BJ (cell line): ENCODE measurements around the gene PHACTR3. TPM values are rescaled to one million over a fixed set of nuclear protein-coding genes. Genes with fewer than 3 reads are reported as not detected.

Source experiments
- CTCF ChIA-PET: fragments of 350-600 bp; formaldehyde crosslinking; extraction: SDS; loops from one replicate; lab custom pipeline; 2021; ENCODE audit warnings: antibody characterized with exemption, inconsistent platforms; lab: Yijun Ruan, JAX
- POLR2A ChIA-PET: fragments of 300-600 bp; sonication (Branson Sonifier 250); formaldehyde crosslinking; extraction: SDS; loops from one replicate; lab custom pipeline; 2021; ENCODE audit warnings: antibody characterized with exemption; lab: Charles Lee
- DNase-seq: peaks from one replicate; pipeline ENCODE4 v3.0.0-alpha.2; 2011; ENCODE audit warnings: low read depth
- H3K27me3 ChIP-seq: 2 replicates; pipeline ENCODE4 v1.6.0; 2011; ENCODE audit warnings: low read length; ENCODE audit not compliant: control insufficient read depth, insufficient read depth
- H3K36me3 ChIP-seq: 2 replicates; pipeline ENCODE4 v1.5.1; 2011; ENCODE audit warnings: low read length; ENCODE audit not compliant: control insufficient read depth, insufficient read depth
- H3K4me3 ChIP-seq: 2 replicates; pipeline ENCODE4 v1.5.1; 2011; ENCODE audit warnings: low read depth, mild to moderate bottlenecking, control low read depth, low read length
- polyA plus RNA-seq: library from polyadenylated mRNA; depleted of rRNA; stranded (reverse); fragments of >200 nt; gene quantifications from 2 replicates; pipeline ENCODE4 v1.2.3, GENCODE V29; 2011
- TF ChIP-seq, protein P1 (sequence below): IDR thresholded peaks from 2 replicates; pipeline ENCODE4 v1.5.1; 2011; ENCODE audit warnings: low read depth, mild to moderate bottlenecking, control low read depth, inconsistent platforms, low read length, moderate library complexity; ENCODE audit not compliant: insufficient read depth

The PHACTR3 gene
- polyA plus RNA-seq, 1 experiment = not detected

GRCh38 chr20:59676851-59677182, 72.5 kb downstream of the PHACTR3 start:
- H3K36me3 ChIP-seq = no peaks in the 10 kb centered on the region
- TF ChIP-seq, protein P1, sequence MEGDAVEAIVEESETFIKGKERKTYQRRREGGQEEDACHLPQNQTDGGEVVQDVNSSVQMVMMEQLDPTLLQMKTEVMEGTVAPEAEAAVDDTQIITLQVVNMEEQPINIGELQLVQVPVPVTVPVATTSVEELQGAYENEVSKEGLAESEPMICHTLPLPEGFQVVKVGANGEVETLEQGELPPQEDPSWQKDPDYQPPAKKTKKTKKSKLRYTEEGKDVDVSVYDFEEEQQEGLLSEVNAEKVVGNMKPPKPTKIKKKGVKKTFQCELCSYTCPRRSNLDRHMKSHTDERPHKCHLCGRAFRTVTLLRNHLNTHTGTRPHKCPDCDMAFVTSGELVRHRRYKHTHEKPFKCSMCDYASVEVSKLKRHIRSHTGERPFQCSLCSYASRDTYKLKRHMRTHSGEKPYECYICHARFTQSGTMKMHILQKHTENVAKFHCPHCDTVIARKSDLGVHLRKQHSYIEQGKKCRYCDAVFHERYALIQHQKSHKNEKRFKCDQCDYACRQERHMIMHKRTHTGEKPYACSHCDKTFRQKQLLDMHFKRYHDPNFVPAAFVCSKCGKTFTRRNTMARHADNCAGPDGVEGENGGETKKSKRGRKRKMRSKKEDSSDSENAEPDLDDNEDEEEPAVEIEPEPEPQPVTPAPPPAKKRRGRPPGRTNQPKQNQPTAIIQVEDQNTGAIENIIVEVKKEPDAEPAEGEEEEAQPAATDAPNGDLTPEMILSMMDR = no peak
- H3K4me3 ChIP-seq = no peak overlapping the region
- H3K27me3 ChIP-seq = no peaks in the 10 kb centered on the region
- POLR2A ChIA-PET = no interaction called here
- no peak for DNase-seq
- CTCF ChIA-PET = no interaction called here

GRCh38 chr20:59677586-59677985, 73.2 kb downstream of the PHACTR3 start:
- TF ChIP-seq, protein P1 = no peak
- POLR2A ChIA-PET = no interaction called here

GRCh38 chr20:59678288-59678687, 73.9 kb downstream of the PHACTR3 start:
- ChIA-PET POLR2A (interaction anchor here (0.6 kb wide), 1 partner anchor 16 kb away, joined by 3 read pairs; no protein-coding TSS in a partner anchor), CTCF (no interaction called here)
- H3K36me3 ChIP-seq = no peaks in the 10 kb centered on the region

More at GRCh38 chr20:59677586-59677985, 73.2 kb downstream of the PHACTR3 start:
- no peaks in the 10 kb centered on the region for H3K36me3 ChIP-seq
- CTCF ChIA-PET = no interaction called here
- no peaks in the 10 kb centered on the region for H3K27me3 ChIP-seq
- DNase-seq = no peak
- no peak overlapping the region for H3K4me3 ChIP-seq

DNA sequence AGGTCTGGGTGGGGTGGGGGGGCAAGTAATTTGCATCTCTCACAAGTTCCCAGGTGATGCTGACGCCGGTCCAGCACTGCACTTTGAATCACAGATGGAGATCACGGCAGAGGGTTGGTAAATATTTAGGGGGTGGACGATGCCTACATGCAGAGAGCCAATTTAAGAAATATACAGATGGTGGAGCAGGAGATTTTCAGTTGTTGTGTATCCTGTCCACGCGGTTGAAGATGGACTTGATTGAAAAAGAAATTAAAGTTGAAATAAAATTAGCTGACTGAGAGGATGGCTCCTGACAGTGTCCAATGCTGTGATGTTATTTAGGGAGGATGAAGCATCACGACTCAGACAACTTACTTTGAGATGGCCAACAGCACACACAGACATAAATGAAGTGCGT, 74.6 kb downstream of the PHACTR3 start:
- Histone ChIP-seq H3K36me3 (no peaks in the 10 kb centered on the region), H3K4me3 (no peak overlapping the region), H3K27me3 (no peaks in the 10 kb centered on the region)
- DNase-seq = no peak
- POLR2A ChIA-PET = no interaction called here
- TF ChIP-seq, protein P1 = no peak
- CTCF ChIA-PET = no interaction called here

More at GRCh38 chr20:59678288-59678687, 73.9 kb downstream of the PHACTR3 start:
- Histone ChIP-seq H3K4me3 (no peak overlapping the region), H3K27me3 (no peaks in the 10 kb centered on the region)
- no peak for DNase-seq
- TF ChIP-seq, protein P1 = no peak

DNA sequence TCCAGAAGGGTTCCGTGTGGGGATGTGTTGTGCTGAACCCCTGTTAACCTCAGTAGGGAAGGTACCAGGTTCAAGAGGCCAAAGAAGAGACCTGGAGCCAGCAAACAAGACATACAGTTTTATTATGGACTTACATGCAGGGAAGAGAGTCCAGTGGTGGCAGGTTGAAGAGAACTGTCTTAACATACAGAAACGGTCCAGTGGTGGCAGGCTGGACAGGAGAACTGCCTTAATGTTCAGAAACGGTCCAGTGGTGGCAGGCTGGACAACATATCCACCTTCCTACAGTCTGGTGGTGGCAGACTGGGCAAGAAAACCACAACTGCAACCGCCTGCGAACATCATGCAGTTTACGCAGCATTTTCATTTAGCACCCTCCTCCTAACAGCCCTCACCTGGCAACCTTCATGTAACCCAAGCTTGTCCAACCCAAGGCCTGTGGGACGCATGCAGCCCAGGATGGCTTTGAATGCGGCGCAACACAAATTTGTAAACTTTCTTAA, 75.9 kb downstream of the PHACTR3 start:
- TF ChIP-seq, protein P1 = no peak
- ChIA-PET POLR2A (no interaction called here), CTCF (no interaction called here)
- Histone ChIP-seq H3K36me3 (no peaks in the 10 kb centered on the region), H3K27me3 (no peaks in the 10 kb centered on the region), H3K4me3 (no peak overlapping the region)
- DNase-seq = no peak
